GM19099 (cell line): Measurements from ENCODE around the gene PCIF1.

Experiments
- POLR2A ChIP-seq: IDR thresholded peaks from 3 replicates; pipeline ENCODE4 v1.6.1; 2011; ENCODE audit warnings: low read depth; ENCODE audit not compliant: insufficient read length; ENCODE audit errors: extremely low read depth

PCIF1 gene

GRCh38 chr20:45899046-45899835 is 35.2 kb upstream of the PCIF1 start:
- no peak for TF ChIP-seq POLR2A

DNA sequence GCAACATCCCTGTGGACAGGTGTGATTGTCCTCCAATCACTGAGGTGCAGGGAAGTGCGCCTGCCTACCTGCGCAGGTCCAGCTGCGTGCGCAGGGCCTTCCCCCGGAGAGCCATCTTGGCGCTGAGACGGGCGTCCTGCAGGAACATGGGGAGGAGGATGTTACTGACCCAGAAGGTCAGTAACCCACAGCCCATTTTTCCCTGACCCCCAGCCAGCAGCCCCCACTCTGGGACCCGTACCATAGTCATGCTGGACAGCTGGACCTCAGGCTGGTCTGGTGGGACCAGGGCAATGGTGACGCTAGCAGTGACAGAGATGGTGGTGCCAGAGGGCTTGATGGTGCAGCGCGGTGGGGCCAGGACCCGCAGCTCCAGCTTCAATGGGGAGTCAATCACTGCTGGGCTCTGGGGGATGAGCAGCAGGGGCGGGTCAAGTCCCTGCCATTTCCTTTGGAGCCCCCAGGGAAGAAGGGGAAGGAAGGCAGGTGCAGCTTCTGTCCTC is 32.2 kb upstream of the PCIF1 start:
- TF ChIP-seq POLR2A = no peak

DNA sequence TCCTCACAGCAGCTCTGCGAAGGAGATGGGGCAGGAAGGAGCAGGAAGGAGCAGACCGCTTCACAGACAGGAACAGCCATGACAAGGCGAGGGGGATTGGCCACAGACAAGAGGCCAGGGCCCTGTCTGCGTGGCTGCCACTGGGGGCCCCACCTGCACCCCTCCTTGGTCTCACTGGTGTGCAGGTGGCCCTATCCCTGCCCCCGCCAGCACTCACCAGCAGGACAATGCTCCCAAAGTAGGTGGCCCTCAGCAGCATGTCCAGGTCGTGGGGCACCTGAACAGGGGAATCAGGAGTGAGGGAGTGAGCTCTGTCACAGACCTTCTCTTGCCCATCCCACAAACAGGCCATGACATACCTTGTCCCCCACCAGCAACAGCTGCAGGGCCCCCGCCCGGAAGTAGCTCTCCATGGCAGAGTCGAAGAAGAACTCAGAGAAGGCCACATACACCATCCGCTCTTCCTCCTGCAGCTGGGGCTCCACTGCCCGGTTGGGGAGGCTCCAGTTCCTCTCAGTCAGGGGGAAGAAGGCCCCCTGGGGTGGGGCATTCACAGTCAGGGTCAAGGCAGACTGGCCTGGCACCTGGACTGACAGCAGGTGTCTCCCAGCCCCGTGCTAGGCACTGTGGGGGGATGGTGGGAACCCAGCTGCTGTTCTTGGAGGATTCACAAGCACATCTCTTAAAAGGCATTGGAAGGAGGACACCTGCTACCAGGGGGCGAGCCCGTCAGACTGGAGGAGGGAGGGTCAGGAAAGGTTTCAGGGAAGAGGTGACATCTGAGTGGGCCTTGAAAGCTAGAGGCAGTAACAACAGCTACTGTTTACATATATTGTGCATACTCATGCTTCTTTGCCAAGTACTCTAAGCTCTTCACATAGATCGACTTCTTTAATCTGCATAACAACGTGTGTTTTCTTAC is 29.6 kb upstream of the PCIF1 start:
- TF ChIP-seq POLR2A = no peak

DNA sequence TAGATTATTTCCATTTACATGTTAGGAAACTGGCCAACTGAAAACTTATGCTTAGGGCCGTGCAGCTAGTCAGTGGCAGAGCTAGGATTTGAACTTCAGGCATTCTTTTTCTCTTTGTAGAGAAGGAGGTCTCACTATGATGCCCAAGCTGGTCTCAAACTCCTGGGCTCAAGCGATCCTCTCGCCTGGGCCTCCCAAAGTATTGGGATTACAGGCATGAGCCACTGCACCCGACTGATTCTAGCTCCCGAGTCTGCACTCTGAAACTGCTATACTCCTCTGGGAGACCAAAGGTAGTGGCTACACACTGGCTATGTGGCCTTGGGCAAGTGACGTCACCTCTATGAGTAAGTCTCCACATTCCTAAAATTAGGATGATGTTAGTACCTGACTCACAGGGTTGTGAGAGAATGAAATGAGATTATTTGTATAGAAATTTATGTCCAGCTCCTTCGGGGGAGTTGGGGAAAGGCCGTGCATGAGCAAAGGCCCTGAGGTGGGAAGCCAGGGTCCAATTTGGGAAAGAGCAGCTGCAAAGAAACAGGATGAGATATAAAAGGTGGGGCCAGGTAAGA is 28.9 kb upstream of the PCIF1 start:
- TF ChIP-seq POLR2A = no peak

GRCh38 chr20:45907219-45907948 is 27.1 kb upstream of the PCIF1 start:
- no peak for TF ChIP-seq POLR2A

DNA sequence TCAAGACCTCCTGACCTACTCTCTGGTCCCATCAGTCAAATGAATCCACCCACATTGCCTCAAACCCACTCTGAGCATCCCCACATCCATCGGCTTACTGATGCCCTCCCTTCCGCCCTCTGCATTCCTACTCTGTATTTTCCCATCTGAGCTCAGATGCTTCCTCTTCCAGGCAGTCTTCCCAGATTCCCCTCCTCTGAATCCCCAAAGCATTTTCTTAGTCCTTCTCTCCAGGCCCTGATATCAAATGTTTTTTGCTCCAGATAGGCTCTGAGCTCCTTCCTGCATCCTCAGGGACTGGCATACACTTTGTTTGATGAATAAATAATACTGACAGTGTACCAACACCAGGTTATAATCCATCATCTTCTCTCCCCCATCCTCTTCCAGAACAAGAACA is 26.4 kb upstream of the PCIF1 start:
- TF ChIP-seq POLR2A = no peak

GRCh38 chr20:45909336-45909808 is 25.1 kb upstream of the PCIF1 start:
- TF ChIP-seq POLR2A = no peak

DNA sequence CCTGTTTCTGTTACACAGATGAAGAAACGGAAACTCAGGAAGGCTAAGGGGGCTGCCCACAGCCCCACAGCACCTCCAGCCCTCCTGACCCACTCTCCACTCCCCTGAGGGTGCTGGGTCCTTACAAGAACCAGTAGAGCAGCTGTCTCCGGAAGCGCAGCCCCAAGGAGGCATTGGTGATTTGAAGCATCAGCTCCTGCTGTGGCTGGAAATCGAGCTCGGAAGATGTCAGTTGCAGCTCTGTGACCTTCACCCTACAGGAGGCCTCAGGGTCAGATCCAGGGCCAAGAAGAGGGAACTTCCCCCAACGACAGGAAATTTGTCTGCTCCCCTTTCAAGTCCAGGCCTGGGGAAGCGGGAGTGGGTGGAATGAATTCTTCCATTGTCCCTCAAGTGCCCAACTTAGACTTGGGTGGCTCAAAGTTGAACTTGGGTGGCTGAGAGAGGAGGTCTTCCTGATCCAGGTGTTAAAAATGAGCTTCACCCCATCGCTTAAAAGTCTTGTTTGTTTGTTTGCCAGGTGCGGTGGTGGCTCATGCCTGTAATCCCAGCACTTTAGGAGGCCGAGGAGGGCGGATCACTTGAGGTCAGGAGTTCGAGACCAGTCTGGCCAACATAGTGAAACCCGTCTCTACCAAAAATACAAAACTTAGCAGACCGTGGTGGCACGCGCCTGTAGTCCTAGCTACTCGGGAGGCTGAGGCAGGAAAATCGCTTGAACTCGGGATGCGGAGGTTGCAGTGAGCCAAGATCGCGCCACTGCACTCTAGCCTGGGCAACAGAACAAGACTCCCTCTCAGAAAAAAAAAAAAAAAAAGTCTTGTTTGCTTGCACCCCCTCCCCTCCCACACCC is 24.4 kb upstream of the PCIF1 start:
- TF ChIP-seq POLR2A = no peak

DNA sequence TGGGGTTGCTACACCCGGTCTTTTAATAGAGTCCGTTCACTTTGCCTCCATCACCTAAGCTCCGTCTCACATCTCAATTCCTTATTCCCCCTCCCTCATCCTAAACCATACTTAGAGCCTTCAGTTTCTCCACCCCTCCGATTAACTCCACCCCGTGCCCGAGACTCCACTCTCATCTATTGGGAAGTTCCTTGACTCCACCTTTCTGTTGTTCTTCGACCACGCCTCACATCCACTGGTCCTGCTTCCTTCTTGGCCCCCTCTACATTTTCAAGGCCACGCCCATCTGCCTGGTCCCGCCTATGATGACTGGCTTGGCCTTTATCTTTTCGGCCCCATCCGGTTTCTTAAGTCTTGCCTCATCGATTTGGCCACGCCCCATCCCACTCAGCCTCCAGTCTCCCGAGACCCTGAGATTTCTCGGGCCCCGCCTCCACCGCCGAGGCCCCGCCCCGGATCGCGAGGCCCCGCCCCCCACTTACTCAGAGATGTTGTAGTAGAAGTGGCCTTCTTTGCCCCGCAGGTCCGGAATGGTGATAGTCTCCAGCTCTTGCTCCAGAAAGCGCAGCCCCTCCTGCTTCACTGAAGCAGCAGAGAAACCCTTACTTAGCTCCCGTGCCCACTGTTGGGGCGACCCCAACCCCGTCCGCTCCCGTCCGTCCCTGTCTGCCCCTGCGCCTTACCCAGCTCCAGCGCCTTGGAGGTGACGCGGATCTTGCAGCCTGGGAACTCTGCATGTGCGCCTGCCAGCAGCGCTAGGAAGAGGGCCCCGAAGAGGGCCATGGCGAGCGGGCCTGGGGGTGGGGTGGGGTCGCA is 23.6 kb upstream of the PCIF1 start:
- TF ChIP-seq POLR2A = peak; percentile 68

DNA sequence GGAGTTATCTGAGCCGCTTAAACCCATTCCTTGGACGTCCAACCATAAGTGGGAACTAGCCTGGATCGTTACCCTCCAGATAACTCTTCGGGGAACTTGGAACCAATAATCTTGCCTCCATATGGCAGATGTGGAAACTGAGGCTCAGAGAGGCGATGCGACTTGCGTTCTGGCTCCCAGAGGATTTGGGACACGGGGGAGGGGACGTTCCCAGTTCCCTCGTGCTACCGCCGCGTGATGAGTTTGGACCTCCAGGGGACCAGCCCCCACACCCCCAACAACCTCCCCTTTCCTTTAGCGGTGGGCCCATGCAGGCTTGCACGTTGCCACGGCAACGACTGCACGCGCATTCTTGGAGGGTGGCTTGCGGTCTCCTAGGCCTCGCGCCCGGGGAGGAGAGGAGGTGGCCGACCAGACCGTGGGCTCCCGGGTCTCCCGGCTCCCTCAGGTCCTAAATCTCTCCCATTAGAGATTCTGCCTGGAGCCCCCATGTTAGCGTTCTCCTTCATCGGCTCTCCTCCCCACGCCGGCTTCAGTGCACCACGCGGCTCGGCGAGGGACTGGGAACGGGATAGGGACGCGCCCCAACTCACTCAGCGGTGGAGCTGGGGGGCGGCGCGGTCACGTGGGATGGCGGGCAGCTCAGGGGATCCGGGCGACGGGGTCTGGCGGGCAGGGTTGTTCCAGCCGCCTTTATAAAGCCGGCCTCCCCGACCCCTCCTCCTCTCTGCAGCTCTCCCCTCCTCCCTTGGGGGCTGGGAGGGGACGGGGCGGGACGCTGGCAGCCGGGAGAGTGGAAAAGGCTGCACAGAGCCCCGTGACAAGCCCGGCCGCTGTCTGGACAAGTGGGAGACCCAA is 22.8 kb upstream of the PCIF1 start, which contains the start of gene PLTP:
Gene PLTP (minus strand): TSS at position 670 of the 858 bp plus-strand sequence. CDS start 703 bp downstream, outside the sequence.
- no peak for TF ChIP-seq POLR2A

DNA sequence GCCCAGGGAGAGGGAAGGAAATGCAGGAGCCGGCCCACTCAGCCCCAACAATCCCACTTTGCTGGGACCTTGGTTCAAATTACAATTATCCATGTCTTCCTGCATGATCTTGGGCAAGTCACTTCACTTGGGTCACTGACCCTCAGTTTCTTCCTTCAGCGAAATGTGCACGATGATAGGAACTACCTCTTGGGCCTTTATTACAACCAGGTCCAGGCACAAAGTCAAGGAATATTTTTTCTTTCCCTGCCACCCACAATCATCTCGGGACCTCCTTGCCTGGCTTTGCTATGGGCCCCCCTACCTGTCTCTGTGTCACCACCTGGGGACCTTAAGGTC is 22.2 kb upstream of the PCIF1 start:
- TF ChIP-seq POLR2A = no peak

- TF ChIP-seq POLR2A = no peak
Measured at GRCh38 chr20:45913116-45913515, 21.4 kb upstream of the PCIF1 start.
